HL-60/S4 treated with retinoic acid at 250 ng/mL for 4 days and 3 days (cell line): Measurements from ENCODE around the gene NTF3.

ENCODE experiments used
- in situ Hi-C: fragments of 300-500 bp; cut with MboI; formaldehyde crosslinking; loops from 2 replicates; pipeline ENCODE4 v1.7.0; 2022; ENCODE audit warnings: low sequenced_read_pairs

NTF3 gene

GRCh38 chr12:5430641-5431603 lies 986 bp upstream of the NTF3 start:
- in situ Hi-C loops, result no loop called here

GRCh38 chr12:5433081-5433844 lies 1.4 kb downstream of the NTF3 start:
- in situ Hi-C loops, result no loop called here

- in situ Hi-C loops, result no loop called here
Observed at GRCh38 chr12:5433845-5434646, 2.1 kb downstream of the NTF3 start.

GRCh38 chr12:5434647-5435560 lies 3.0 kb downstream of the NTF3 start:
- in situ Hi-C loops, result no loop called here

GRCh38 chr12:5437182-5437583 lies 5.3 kb downstream of the NTF3 start:
- in situ Hi-C loops, result no loop called here

GRCh38 chr12:5437589-5437988 lies 5.7 kb downstream of the NTF3 start:
- in situ Hi-C loops, result no loop called here

GRCh38 chr12:5438671-5439200 lies 6.8 kb downstream of the NTF3 start:
- in situ Hi-C loops, result no loop called here

- in situ Hi-C loops, result no loop called here
Observed at GRCh38 chr12:5439371-5439771, 7.5 kb downstream of the NTF3 start.

- in situ Hi-C loops, result no loop called here
Observed at GRCh38 chr12:5439788-5440300, 7.9 kb downstream of the NTF3 start.

- in situ Hi-C loops, result no loop called here
Observed at GRCh38 chr12:5440978-5441377, 9.1 kb downstream of the NTF3 start.

GRCh38 chr12:5441497-5442236 lies 9.8 kb downstream of the NTF3 start:
- in situ Hi-C loops, result no loop called here

GRCh38 chr12:5442251-5443006 lies 10.5 kb downstream of the NTF3 start:
- in situ Hi-C loops, result no loop called here

- in situ Hi-C loops, result no loop called here
Observed at GRCh38 chr12:5444520-5444919, 12.6 kb downstream of the NTF3 start.

GRCh38 chr12:5447320-5447719 lies 15.4 kb downstream of the NTF3 start:
- in situ Hi-C loops, result no loop called here

GRCh38 chr12:5451251-5451650 lies 19.3 kb downstream of the NTF3 start:
- in situ Hi-C loops, result no loop called here

GRCh38 chr12:5452569-5452968 lies 20.7 kb downstream of the NTF3 start:
- in situ Hi-C loops, result no loop called here

GRCh38 chr12:5453466-5453865 lies 21.6 kb downstream of the NTF3 start:
- in situ Hi-C loops, result no loop called here

- in situ Hi-C loops, result no loop called here
Observed at GRCh38 chr12:5455045-5455444, 23.1 kb downstream of the NTF3 start.
